Glomerular visceral epithelial cell (primary cell): ENCODE results near the gene UPK3A.
"Not testable (repeated sequence)": the region's sequence is repeated elsewhere in the genome, so short reads cannot be mapped to it uniquely, and the experiment has no call there.

Experiments
- DNase-seq: peaks from one replicate; pipeline ENCODE4 v3.0.0-alpha.2; 2016; ENCODE audit errors: extremely low spot score

Gene UPK3A

DNA sequence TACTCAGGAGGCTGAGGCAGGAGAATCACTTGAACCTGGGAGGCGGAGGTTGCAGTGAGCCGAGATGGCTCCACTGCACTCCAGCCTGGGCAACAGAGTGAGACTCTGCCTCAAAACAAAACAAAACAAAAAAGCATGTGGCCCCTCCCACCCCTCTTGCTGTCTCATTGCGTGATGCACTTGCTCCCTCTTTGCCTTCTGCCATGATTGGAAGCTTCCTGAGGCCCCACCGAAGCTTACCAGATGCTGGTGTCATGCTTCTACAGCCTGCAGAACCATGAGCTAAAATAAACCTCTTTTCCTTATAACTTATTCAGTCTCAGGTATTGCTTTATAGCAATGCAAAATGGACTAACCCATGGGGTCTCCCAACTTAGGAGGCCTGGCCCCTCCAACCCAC, 26.8 kb upstream of the UPK3A start:
- DNase-seq: not testable (repeated sequence)

DNA sequence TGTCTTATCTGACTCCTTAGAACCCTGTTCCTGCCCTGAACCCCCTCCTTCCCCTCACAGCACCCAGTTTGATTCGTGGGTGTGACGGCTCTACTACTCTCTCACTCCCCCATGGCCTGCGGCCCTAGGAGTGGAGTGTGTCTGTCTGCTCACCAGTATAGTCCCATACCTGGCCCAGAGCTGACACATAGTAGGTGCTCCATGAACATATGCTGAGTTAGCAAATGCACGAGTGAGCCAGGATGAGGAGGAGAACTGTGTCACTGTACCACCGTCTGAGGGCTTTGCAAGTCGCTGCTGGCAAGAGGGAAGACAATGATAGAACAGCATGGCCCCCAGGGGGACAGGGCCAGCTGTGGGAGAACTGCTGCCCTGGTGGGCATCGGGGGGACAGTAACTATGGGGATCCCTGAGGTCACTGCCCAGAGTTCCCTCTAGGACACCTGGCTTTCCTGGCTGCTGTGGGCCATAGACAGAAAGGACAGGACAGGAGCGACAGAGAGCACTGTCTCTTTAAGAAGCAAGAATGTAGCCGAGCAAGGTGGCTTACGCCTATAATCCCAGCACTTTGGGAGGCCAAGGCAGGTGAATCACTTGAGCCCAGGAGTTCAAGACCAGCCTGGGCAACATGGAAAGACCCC, 24.9 kb upstream of the UPK3A start:
- DNase-seq: no peak

DNA sequence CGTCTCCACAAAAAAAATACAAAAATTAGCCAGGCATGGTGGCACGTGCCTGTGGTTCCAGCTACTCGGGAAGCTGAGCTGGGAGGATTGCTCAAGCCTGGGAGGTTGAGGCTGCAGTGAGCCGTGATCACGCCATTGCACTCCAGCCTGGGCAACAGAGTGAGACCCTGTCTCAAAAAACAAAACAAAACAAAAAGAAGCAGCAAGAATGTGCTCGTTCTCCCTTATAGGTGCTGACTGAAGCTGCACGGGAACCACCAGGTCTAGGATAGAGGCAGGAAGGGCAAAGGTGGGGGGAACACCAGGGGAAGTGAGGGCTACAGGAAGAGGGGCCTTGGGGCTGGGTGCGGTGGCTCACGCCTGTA, 24.4 kb upstream of the UPK3A start:
- DNase-seq: not testable (repeated sequence)

DNA sequence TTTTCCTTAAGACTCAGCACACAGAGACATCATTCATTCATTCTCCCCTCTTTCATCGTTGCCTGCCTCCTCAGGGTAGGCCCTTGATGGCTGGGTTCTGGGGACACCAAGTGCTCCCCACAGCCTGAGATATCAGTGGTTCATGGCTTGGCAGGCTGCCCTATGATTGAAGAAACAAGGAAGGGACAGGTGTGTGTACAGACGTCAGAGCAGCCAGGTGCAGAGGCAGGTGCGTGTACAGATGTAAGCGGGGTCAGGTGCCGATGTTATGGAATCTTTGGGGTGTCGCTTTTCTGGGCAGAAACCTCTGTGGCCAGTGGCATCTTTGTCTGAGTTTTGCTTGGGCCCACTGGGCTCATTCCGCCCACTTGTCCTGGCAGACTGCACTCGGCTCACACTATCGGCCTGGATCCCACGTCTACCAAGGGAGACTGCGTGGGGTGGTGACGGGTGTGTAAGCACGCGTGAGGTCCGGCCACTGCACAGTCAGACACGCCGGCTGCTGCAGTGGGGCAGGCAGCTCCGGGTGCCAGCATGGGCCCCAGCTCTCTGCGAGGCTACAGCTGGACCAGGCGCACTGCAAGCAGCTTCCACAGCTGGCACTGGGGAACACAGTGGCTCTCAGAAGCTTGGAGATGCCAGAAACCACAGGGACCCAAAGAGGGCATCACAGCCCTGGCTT, 23.2 kb upstream of the UPK3A start:
- DNase-seq: no peak

DNA sequence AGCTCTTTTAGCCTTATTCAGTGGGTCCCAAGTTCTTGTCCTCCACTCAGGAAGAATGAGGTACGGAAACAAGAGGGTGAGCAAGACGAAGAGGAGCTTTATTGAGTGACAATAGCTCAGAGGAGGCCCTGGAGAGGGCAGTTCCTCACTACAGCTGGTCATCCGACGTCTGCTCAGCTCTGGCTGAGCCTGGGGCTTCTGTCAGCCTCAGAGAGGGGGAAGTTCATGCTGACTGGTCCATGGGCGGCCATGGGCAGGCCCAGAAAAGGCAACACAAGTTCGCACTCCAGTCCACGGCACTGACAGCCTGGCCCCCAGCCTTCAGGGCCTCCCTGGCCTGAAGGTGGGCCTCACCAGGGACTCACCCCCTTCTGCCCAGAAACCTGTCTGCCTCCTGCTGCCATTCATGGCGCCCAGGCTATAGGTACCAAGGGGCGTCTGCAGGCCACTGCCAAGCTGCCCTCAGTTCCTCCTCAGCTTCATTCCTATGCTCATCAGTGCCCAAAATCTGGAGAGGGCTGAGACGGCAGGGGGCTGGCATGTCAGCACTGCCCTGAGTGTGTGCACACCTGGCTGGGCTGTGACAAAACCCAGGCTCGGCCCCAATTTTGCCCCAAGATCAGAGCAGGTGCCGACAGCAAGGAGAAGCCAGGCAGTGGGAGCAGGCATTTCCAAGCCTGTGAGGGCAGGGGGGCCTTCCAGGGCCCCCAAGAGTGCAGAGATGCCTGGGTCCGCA, 22.4 kb upstream of the UPK3A start:
- DNase-seq: no peak

DNA sequence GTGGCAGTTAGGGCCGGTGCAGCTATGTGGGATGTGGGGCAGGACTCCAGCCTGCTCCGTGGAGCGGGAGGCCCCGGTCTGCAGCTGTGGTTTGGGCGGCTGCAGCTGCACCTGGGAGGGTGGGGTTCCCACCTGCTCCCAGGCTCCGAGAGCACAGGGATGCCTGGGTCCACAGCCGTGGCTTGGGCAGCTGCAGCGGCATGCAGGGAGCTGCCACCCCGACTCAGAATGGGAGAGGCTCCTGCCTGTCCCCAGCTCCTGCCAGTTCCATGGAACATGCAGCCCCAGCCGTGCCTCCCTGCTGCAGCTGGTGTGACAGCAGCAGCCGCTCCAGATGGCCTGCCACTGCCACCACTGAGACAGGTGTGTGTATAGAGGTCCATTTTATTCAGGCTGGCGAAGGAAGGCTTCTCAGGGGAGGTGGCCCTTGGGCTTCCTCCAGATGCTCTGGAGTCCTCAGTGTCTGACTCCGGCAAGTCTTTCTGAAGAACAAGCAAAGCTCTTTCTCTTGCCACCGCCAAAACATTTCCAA, 21.8 kb upstream of the UPK3A start:
- no peak for DNase-seq

DNA sequence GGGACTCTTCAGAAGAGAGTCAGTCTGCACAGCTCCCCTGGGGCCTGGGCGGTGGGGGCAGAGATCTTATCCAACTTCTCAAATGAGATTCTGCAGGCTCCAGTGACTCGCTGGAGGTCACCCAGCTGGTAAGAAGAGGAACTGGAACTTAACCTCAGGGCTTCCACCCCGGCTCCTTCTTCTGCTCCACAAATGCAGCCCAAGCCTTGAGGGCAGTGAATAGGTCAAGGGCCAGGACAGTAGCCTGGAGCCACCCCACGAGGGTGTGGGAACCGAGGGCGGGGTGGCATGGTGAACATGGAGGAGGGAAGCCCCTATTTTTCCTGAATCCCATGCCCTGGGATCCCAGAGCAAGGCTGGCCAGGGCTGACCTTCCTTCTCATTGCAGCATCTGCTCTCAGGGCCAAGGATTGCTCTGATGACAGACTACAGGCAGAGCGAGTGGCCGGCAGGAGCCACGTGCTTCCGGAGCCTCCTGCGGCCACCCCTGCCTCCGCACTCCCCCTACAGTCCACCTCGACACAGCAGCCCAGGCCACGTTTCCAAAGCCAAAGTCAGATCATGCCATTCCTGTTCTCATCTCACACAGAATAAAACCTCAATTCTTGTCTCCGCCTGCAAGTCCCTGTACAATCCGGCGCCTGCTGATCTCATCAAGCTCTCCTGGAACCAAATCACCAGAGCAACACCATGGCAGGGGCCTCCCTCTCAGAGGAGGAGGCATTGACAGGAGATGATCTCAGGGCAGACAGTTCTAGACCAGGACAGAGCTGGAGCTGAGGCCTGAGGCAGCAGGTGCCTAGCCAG, 21.1 kb upstream of the UPK3A start:
- peak; percentile 76 for DNase-seq

DNA sequence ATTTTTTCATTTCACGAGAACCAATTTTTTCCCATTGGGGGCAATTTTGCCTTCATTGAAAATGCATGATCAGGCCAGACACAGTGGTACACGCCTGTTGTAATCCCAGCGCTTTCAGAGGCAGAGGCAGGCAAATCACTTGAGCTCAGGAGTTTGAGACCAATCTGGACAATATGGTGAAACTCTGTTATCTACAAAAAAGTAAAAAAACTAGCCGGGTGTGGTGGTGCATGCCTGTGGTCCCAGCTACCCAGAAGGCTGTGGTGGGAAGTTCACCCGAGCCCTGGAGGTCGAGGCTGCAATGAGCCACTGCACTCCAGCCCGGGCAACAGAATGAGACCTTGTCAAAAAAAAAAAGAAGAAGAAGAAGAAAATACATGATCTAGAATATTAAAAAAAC, 19.2 kb upstream of the UPK3A start:
- no peak for DNase-seq

DNA sequence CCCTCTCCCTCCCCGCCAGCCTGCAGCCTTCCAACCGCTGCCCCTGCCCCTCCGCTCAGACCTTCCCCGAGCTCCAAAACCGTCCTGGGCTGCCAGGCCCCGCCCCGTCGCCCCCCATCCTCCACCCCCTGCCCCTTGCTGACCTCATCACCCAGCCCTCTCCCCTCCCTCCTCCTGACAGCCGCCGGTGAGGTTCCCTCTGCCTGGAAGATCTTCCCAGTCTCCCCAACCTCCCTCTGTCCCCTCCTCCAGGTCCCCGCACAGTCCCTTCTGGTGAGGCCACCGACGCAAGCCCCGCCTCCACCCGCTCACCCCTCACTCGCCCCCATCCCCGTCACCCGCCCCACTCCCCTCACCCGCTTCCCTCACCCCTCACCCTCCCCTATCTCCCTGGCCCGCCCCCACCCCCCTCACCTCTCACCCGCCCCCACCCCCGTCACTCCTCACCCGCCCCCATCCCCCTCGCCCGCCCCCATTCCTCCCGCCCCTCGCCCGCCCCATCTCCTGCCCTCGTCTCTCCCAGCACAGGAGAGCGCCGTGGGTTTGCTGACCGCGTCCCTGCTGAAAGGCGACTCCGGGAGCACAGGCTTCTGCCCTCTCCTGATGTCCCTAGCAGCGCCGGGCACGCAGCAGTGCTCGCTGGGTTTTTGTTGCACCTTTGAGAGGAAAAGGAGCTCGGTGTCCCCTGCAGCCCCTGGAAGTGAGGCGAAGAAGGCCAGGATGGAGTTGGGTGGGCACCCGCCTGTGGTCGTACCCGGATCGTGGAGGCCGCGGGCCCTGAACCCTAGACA, 16.4 kb upstream of the UPK3A start:
- DNase-seq: no peak

DNA sequence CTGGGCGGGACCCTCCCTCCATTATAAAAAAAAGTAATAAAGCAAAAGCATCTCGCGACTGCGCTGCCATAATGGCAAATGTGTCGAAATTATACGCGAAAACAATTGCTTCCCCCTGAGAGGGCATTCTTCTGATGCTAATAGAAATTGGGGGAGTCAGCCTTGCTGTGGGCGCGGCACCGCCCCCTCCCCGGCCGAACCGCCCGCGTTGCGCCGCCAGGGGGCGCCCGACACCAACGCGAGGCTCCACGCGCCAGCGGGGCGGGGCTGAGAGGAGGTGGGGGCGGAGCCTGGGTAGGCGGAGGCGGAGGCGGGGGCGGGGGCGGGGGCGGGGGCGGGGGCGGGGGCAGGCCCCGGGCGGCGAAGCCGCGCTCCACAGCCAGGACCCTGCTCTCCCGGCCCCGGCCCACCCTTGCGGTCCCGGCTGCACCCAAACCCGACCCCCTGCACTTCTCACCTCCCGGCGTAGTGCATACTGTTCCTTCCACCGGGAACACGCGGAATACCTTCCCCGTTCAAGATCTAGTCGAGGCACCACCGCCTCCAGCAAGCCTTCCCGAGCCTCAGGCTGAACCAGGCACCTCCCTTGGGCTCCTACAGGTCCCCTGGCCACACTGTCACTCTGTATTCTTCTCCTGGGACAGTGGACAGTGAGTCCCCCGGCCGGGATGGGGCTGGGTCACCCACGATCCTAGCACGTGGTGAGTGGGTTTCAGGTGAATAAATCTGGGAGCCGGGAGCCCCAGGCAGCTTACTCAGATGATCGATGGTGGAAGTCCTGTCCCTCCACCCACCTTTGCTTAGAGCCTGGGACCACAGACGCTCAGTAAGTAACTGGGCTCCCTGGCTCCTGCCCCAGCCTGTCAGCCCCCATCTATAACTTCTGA, 15.5 kb upstream of the UPK3A start:
- DNase-seq: peak; percentile 72

DNA sequence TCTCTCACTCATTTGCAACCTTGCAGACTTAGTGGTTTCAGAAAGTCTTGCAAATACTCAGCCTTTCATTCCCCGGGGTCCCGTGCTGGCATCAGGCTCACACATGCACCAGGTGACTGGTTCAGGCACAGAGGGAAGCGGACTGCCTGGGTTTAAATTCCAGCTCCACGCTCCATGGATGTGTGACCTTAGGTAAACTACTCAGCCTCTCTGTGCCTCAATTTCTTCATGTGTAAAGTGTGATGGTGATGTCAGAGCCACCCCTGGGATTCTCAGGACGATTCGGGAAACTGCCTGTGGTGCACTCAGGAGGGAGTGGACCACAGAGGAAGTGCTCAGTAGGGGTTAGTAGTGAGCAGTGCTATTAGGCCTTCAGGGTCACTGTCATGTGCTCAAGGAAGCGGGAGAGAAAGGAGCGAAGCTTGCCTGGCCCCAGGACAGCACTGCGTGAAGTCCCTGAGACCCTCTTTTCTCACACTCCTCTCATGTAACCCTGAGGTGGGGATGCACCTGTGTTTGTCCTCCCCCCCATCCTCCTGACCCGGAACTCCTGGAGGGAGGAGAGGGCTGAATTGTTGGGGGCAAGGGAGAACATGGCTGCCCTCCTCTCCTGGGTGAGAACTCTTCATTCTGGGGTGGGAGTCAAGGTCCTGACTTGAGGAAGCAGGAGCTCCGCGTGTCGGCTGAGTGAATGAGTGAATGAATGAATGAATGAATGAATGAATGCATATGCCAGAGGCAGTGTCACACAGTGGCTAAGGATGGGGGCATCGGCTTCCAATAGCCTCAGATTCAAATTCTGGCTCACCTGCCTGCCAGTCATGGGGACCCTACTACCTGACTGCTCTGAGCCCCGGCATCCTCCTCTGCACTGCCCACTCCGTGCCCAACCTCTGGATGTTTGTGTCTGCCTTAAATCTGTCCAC, 14.4 kb upstream of the UPK3A start:
- no peak for DNase-seq

DNA sequence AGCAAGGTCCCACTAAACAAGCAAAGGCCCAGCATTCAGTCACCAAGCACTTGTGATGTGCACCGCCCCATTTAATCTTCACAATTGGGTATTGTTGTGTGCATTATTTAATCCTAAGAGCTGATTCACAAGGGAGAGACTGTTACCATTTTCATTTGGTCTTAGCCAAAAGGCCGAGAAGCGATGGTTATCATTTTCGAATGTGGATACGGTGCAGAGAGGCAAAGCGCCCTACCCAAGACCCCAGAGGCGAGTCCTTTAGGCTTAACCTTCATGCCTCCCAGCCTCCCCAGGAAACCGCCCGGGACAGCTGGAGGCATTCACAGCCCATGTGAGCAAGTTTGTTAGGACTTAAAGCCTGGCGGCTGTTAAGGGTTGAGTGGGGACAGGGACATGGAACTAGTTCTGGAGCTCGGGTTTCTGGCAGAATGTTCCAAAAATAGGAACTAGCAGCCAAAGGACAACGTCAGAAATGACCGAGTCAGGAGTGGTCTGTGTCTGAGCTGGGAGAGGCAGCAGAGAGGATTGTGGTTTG, 13.0 kb upstream of the UPK3A start:
- DNase-seq: no peak

DNA sequence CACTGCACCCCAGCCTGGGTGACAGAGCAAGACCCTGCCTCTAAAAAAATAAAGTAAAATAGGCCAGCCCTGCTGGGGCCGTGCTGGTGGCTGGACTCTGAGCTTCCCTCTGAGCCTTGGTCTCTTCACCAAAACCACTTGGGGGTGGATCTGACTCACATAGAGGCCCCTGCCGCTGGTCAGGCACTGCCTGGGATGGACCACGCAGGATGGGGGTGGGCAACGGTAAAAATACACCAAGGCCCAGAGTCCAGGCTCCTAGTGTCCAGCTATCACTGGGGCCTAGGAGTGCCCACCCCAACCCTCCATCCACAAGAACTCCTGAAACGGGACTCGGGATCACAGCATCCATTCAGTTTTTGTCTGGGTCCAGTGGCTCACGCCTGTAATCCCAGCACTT, 12.3 kb upstream of the UPK3A start:
- DNase-seq: no peak

DNA sequence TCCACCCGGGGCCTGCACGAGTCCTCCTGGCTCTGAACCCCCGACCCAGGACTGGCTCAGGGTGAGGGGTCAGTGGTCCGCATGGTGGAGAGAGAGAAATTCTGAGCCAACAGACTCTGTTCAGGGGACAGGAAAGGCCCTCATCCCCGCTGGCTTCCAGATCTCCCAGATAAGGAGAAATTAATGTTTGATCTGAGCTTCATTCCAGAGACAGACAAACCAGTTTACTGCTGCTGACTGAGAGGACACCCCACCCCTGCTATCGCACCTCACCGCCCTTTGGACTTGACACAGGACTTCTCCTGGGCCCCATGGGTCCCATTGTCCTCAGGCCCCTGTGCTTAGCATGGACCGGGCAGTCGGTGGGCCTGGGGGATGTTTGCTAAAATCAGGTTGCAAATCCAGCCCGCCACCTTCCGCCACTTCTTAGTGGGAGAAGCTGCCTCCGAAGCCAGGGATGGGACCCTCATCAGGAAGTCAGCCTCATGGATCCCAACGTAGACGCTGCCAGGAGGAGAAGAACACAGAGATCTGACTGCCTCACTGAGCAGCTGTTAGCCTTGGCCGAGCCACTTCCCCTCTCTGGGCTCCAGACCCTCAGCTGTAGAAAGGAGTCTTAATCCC, 11.2 kb upstream of the UPK3A start:
- DNase-seq: no peak

DNA sequence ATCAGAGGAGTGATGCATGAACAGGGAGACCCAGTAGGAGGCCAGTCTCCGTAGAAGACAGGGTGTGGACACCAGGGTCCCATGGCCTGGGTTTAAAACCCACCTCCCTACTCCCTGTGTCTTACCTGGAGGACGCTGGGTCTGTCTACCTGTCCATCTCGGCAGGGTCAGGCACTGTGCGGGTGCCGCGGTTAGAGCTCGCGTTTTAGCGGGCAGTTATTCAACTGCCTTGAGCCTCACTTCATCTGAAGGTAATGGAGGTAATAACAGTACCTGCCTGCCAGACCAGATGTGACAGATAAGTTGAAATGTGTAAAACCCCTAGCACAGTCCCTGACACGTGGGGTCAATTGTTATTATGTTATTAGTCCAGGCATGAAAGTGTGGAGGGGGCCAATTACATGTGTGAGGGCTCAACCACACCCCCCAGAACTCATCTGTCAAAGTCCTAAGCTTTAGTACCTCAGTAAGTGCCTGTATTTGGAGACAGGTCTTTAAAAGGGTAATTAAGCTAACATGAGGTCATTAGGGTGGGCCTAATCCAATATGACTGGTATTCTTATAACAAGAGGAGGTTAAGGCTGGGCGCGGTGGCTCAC, 8.1 kb upstream of the UPK3A start:
- no peak for DNase-seq

DNA sequence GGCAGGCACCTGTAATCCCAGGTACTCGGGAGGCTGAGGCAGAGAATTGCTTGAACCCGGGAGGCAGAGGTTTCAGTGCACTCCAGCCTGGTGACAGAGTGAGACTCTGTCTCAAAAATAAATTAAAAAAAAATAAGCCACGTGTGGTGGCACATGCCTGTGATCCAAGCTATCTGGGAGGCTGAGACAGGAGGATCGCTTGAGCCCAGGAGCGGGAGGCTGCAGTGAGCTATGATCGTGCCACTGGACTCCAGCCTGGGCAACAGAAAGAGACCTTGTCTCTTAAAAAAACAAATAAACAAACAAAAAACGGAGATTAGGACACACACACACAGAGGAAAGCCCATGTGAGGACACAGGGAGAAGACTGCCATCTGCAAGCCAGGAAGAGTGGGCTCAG, 7.0 kb upstream of the UPK3A start:
- DNase-seq: not testable (repeated sequence)

DNA sequence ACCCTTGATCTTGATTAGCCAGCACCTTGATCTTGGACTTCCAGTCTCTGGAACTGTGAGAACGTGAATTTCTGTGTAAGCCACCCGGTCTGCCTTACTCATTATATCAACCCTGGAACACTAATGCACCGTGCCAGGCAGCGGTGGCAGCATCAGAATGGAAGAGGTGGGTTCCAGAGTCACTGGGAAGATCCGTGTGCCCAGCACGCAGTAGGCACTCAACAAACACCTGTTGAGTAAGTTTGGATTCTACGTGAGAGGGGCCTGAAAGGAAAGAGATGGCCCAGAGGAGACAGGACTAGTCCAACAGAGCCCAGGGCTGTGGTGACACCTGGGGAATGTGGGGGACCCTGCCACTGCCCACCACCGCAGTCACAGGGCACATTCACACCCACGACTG, 6.6 kb upstream of the UPK3A start:
- DNase-seq: no peak

DNA sequence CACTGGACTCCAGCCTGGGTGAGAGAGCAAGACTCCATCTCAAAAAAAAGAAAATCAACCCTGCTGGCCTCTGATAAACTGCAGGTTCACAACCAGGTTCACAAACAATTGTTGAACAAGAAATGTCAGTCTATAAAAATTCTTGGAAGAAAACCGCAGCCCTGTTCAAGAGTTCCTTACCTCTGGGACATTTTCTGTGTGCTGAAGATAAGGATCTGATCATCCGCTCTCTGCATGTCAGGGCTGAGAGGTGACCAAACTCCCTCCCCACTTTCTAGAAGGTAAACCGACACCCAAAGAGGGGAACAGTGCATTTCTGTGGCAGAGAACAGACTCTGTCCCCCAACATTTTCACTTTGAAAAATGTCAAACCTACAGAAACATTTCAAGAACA, 4.2 kb upstream of the UPK3A start:
- no peak for DNase-seq
